Left renal pelvis (tissue), 4 donors: ENCODE data around the gene RAB41. TPM values are rescaled to one million over a fixed set of nuclear protein-coding genes. Genes with fewer than 3 reads are reported as not detected.
"Not testable (repeated sequence)": the region's sequence is repeated elsewhere in the genome, so short reads cannot be mapped to it uniquely, and the experiment has no call there.

Source experiments
- DNase-seq, 4 donors: peaks; one replicate each; pipeline ENCODE4 v3.0.0-alpha.2; 2013; ENCODE audit warnings: low read depth in 4 of 4, low spot score in 3 of 4
- polyA plus RNA-seq, 4 donors: library from polyadenylated mRNA; unstranded; fragments of 120-200 nt; gene quantifications; one replicate each; pipeline ENCODE4 v1.2.1, GENCODE V29; 2013; ENCODE audit not compliant: insufficient read length in 4 of 4

RAB41 gene
- 1 to 10 TPM in 1 of 4 donors, under 1 TPM in 3; 0.66 to 1.1 (median 0.86) TPM for polyA plus RNA-seq

DNA sequence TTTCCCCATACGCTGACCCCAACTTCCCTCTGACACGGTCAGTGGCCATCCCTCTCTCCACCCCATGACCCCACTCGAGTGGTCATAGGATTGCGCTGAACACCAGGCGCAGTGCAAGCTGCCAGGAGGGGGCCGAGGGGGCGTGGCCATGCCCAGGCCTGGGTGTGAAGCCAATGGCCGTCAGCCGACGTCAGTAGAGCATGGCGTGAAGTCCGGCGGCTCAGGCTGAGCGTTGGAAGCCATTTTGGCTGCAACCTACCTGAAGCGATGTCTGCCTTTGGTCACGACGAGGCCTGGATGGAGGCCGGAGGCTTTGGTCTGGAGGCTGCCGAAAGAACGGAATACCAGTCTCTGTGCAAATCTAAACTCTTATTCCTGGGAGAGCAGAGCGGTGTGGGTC lies at the start of gene RAB41:
TSS of gene RAB41 (plus strand) at position 222 of the 400 bp plus-strand sequence. CDS start at position 268, 46 bp downstream.
- no peak for DNase-seq

DNA sequence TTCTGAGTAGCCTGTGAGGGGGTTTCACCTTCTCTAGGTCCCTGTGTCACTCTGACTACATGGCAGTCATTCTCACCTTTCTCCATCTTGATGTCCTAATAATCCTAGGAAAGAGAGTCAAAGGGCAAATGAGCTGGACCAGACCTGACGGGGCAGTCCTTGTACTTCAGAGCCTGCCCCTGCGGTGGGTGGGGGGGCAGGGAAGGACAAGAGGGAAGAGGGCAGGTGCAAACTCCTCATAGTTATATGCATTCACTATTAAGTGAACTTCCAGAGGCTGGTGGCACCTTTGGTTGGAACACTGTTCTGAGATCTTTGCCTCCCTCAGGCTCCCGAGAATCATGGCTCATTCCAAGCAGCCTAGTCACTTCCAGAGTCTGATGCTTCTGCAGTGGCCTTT lies 47.6 kb upstream of the RAB41 start, which contains the start of gene AWAT1:
TSS of gene AWAT1 (plus strand) at position 301 of the 400 bp plus-strand sequence. CDS start at position 342, 41 bp downstream.
- DNase-seq = no peak

DNA sequence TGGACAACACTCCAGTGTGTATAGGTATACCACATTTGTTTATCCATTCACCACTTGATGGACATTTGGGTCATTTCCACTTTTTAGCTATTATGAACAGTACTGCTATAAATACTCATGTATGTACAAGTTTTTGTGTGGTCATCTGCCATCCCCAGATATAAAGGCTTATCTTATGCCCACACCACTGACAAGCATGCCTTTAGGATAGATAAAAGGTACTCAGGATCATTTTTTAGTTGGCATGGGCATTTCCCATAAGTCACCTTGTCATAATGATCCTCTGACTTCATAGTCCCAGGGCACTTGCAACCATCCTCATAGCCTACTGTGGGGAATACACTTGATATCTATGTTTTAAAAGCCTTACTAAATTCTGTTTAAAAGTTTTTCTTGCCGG lies 41.2 kb upstream of the RAB41 start:
- DNase-seq = no peak

DNA sequence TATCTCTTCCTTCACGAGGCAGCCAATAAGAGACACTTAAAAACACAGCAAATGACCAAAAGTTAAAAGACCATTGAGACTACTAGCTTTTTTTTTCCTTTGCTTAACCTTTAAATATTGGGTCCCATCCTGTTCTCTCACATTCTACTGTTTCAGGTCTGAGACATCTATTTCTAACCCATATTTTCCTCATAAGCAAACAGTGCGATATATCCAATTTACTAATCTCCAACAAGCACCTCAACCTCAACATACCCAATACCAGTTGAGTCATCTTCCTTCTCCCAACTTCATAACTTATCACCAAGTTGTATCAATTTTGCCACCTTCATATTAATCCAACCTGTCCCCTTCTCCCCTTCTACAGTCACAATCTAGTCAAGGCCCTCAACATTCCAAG lies 40.5 kb upstream of the RAB41 start:
- no peak for DNase-seq

DNA sequence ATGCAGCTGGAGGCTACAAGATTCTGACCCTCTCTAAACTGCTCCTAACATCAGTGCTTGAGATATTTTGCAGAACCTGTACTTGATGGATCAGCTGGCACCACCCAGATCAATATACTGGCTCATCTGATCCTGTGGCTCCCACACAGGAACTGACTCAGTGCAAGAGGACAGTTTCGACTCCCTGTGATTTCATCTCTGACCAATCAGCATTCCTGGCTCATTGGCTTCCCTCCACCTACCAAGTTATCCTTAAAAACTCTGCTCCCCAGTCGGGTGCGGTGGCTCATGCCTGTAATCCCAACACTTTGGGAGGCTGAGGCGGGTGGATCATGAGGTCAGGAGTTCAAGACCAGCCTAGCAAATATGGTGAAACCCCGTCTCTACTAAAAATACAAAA lies 38.4 kb upstream of the RAB41 start:
- DNase-seq = not testable (repeated sequence)

DNA sequence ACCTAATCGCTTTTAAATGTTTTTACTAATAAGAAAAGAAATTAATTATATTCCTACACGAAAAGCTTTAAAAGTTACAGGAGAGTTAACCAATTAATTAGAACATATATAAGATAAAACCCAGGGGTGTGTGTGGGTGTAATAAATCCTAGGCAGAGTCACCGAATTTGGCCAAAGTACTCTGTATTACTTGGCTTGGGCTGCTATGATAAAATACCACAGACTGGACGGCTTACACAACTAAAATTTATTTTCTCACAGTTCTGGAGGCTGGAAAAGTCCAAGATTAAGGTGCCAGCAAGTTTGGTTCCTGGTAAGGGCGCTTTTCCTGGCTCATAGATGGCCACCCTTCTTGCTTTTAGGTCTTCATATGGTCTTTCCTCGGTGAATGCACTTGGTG lies 37.1 kb upstream of the RAB41 start:
- no peak for DNase-seq

DNA sequence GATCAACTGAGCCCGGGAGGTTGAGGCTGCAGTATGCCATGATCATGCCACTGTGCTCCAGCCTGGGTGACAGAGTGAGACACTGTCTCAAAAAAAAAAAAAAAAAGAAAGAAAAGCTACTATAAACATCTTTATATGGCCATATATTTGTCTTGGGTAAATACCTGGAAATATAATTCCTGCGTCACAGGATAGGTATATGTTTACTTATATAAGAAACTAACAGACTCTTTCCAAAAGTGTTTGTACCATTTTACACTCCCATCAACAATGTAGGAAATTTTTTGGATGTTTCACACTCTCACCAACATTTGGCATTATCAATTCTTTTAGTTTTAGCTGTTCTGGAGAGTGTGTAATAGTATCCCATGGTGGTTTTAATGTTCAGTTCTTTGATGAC lies 34.7 kb upstream of the RAB41 start:
- no peak for DNase-seq

DNA sequence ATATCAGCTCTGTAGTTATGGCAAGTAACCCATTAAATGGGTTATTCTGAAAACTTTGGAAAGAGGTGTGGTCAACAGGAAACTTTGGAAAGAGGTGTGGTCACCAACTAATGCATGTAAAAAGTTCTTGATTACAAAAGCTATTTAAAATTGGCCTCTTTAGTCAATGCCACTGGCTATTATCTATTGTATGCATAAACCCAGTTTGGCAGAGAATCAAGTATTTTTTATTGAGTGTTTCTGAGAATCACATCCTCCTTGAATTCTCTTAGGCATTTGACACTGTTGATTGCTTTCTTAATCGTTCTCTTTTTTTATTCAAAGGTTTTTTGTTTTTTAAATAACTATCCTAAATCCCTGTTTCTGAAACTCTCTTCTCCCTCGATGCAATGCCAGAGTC lies 29.5 kb upstream of the RAB41 start:
- DNase-seq = no peak

DNA sequence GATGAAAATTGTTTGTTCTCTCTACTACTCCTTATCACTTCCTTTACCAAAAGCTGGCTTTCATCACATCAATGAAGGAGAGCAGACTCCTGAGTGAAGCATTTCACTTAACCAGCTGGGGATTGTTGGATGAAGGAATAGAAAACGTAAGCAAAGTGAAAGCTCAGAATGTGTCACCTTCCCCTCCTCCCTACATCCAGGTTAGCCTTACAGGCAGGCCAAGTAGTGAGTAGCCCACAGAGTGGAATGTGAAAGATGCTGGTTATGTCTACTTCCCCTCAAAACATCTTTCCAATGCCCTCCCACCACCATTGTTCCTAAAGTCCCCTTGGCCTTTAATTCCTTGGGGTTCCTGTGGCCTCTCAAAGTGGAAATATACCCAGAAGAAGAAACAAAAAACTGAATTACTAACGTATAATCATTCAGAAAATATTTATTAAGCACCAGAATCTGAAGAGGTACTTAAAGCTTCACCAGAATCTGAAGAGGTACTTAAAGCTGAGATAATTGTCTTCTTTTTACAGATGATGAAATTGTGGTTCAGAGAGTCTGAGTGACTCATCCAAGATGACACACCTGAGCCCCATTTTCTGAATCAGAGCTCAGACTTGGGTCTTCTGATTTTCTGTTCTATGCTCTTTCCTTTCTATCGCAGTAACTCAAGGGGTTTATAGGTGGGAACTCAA lies 28.5 kb upstream of the RAB41 start:
- DNase-seq = no peak

DNA sequence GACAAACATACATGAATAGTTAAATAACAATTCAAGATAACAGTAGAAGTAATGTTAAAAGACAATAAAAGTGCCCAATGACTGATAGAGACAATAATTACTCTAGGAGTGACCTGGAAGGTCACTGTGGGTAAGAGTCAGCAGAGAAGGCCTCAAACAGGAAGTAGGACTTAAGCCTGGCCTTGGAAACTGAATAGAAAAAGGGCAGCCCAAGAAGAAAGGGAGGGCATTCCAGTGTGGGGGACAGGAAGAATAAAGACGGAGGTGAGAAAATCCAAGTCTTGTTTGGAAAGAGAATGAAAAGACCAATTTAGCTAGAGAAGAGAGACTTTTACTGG lies 27.9 kb upstream of the RAB41 start:
- no peak for DNase-seq

DNA sequence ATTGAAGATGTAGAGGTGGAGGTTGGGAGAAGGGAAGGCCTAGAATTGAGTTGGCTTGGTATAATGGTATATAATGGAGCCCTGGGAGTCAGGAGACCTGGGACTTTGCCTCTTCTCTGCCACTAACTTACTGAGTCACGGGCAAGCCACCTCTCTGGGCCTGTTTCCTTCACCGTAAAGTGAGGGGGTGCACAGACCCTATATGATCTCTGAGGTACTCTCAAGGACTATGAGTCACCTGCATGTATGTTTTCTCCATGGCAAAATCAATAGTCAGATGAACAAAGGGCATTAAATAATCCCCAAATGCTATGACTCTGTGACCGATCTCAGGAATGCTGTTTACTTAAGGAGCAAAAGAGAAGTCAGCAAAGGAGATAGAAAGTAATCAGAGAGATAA lies 27.1 kb upstream of the RAB41 start:
- DNase-seq = no peak

DNA sequence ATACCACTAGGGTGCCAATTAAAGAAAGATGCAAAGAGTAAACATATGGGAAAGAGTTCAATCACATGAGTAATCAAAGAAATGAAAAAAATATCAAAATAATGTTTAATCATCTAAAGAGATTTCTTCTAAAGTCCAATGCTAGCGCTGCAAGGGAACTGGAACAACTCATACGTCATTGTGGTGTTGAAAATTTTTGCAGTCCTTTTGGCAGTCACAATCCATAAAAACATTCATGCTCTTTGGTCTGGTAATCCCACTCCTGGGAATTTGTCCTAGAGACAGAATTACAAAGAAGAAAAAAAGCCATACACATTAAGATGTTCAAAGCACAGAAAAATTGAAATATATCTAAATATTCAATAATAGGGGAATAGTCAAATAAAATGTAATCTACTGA lies 26.5 kb upstream of the RAB41 start:
- no peak for DNase-seq

DNA sequence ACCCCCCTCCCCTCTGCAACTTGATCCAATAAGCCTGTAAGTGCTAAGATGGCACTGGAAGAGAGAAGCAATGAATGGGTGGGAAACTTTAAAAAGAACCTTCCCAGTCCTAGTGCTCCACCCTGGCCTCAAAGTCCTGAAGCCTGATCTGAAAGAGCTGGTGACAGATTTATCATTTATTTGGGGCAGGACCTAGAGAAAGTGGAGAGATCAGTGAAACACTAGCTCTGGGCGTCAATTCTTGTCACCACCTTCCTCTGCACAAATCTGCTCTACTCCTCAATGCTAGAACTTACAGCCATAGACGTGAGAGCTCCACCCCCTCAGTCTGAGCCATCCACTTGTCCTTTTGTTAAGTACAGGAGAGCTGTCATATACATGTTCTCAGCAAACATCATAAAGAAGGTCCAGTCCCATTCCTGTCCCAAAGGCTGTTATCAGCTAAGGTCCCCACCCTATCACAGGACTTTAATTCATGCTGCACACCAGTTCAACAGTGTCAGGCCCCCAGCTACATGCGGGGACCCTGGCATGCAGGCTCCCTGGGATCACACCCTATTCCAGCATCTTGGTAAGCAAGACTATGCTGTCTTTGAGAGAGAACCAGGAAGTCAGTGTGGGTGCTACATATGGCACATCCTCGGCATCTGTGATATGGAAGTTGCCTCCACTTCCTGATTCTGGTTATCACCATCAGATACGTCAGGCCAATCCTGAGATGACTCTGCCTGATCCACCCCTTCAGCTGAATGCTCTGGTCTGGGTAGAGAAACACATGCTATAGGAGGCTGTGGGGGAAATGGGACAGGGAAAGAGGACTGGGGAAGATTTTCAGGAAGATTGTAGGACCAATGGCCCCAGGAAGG lies 24.3 kb upstream of the RAB41 start:
- no peak for DNase-seq

DNA sequence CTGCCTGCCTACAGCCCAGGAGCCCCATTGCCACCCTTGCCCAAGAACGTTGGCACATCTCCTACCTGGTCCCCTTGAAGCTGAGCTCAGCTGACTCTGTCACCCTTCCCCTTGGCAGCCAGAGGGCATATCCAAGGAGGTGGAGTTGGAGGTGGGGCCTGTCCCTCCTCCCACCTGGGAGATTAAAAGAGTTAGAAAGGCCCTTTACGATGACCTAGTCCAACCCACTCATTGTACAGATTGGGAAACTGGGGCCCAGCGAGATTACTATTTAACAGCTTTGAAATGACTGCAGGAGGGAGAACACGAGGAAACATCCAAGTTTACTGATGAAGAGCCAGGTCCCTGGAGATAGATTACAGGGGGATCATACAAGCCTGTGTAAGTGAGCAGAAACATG lies 21.9 kb upstream of the RAB41 start, which contains the start of gene P2RY4:
TSS of gene P2RY4 (minus strand) at position 101 of the 400 bp plus-strand sequence. CDS start 580 bp downstream, outside the sequence.
- DNase-seq = no peak

DNA sequence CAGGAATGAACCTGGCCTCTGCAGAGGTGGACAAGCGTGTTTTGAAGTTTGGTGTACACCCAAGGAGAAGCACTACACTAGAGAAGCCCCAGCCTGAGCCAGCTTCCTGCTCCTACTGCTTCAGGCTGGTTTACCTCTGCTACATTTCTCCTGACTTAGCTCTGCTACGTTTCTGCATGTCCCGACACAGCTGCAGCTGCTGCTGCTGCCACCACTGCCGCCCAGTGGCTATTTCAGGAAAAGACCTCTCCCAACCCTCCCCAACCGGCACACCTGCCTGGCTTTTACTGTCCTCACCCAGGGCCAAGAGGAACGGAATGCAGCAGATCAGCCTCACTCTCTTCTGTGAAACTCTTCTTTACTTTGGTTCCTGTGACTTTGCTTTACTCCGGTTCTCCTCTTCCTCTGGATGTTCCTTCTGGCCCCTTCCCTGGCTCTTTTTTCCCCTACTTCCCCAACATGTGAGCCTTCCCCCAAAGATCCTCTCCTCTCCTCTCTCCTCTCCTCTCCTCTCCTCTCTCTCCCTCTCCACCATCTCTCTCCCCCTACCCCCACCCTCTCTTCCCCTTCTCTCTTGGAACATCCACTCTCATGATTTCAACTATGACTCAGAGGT lies 18.9 kb upstream of the RAB41 start:
- DNase-seq = peak in 3 of 4 donors; percentile 0 to 3 (median 2)

DNA sequence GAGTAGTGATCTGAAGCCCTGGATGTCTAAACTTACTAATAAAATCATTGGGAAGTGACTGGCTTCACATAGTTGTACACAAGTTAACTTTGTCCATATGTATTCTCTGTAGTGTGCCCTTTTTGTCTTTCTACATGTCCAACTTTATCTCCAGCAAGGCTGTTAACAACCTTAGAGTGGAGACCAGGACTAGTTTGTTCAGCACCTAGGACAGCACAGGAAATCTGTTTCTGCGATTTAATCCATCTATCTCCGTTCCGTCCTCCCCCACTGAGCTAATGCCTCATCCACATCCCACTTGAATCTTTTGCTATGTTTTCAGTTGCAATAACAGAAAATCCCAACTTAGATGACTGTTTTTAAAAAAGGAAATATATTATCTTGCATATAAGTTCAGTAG lies 17.2 kb upstream of the RAB41 start:
- no peak for DNase-seq

DNA sequence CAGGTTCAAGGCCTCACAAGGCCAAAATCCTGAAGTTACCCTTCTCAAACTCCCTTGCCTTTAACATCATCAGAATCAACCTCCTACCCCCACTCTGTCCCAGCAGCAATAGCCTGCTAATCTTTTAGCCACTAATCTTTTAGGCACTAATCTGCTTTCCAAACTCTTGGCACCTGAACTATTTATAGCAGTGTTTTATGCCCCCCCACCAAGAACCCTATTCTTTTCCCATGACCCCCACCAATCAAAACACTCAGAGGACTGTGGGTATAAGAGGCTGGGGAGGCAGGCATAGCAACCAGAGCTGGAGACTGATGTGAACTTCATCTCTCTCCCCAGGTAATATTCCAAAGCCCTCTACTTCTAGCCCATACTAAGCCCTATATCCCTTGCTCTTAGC lies 13.9 kb upstream of the RAB41 start, which contains the start of gene ARR3:
TSS of gene ARR3 (plus strand) at position 301 of the 400 bp plus-strand sequence. CDS start 1,052 bp downstream, outside the sequence.
- DNase-seq = no peak

DNA sequence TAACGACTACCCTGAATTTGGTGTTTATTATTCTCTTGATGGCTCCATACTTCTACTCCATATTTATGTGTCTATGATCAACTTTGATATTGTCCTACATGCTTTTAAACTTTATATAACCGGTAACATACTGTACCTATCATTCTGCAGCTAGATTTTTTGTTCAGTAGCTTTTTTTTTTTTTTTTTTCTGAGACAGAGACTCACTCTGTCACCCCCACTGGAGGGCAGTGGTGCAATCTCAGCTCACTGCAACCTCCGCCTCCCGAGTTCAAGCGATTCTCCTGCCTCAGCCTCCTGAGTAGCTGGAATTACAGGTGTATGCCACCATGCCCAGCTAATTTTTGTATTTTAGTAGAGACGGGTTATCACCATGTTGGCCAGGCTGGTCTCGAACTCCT lies 7.9 kb upstream of the RAB41 start:
- not testable (repeated sequence) for DNase-seq

DNA sequence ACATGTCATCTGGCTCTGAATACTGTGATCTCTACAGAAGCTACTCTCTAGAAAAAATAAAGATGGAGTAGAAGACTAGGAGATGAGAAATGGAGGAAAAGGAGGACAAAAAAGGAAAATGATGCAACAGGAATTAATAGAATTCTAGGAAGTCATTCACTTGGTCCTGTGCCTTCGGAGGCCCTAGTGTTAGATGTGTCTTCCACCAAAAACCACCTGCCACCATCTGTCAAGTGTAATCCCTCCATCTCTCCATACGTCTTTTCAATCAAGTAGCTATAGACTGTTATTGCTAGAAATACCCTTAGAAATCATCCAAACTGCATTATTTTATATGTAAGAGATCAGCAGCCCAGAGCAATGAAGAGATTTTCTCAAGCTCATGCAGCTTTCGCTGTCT lies 2.9 kb upstream of the RAB41 start:
- no peak for DNase-seq

DNA sequence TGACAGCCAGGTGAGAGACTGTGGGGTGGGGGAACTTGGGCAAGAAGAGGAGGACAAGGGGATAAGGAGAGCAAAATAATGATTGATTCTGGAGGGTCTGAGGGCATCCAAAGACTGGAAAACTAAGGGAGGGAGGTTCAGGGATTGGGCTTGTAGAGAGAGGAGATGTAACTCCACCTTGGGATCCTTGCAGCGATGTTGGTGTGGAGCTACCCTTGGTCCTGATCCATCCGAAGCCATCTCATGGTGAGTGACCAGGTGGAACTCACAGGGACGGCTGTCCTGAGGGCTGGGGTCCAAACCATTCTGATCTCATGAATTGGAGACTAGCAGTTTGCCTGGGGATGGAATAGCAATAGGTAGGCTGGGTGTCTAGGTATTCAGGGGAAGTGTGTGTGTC lies 1.4 kb upstream of the RAB41 start:
- no peak for DNase-seq

DNA sequence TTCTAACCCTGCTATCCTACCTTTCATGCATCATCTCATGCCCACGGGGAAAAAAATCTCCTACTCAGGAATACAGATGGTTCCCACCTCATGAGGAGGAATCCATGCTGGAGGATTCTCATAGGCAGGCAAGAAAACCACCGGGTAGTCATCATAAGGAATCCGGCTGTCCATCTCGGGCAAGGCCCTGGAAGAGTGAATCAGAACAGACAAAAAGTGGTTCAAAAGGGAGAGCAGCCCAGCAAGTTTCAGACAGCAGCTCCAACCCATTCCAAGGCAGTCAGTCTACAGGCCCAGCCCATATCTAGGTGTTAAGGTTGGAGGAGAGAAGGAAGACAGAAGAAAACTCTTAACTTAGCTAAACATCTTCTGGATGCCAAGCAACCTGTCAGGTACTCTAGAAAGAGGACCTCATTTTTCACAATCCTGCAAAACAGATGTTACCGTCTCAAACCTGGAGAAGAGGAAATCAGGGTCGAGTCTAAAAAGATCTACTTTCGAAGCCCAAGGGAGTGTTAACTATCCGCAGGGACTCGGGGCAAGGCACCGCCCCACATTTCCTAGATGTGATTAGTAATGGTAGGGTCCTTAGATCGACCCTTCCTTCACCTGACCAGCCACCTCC lies 7.3 kb downstream of the RAB41 start:
- DNase-seq = no peak
